CD4-positive, alpha-beta T cell (primary cell): ENCODE measurements around the gene RARB. TPM values are rescaled to one million over a fixed set of nuclear protein-coding genes. Genes with fewer than 3 reads are reported as not detected.

Source experiments
- ATAC-seq: fragments of 200-7000 bp; cut with Tn5 transposase; one replicate; pipeline ENCODE4 v1.10.0; 2022; ENCODE audit warnings: mild to moderate bottlenecking; ENCODE audit not compliant: poor library complexity
- CTCF ChIA-PET: fragments of 350-600 bp; sonication (Branson Sonifier 250); formaldehyde crosslinking; loops from one replicate; lab custom pipeline; 2021; ENCODE audit warnings: antibody characterized with exemption, inconsistent platforms; lab: Charles Lee
- POLR2A ChIA-PET: fragments of 350-600 bp; sonication (Branson Sonifier 250); formaldehyde crosslinking; loops from one replicate; lab custom pipeline; 2021; ENCODE audit warnings: antibody characterized with exemption, inconsistent platforms; lab: Charles Lee
- DNase-seq, 14 experiments: peaks; one replicate each; pipeline ENCODE4 v3.0.0-alpha.2; 2013 to 2020; ENCODE audit warnings: mixed read lengths in 2 of 14
- H3K27ac ChIP-seq, 2 donors: one replicate each; pipeline versions ENCODE4 v1.5.1 to v1.7.0; 2013; ENCODE audit warnings: low read length in 2 of 2, low read depth in 1 of 2, mild to moderate bottlenecking in 1 of 2
- H3K27me3 ChIP-seq, 2 experiments: 1 replicate in 1 of 2; 2 replicates in 1 of 2; pipeline versions ENCODE4 v1.6.1 to v1.7.0; 2013; ENCODE audit warnings: low read length in 2 of 2, control low read depth in 1 of 2, mild to moderate bottlenecking in 1 of 2, moderate library complexity in 1 of 2; ENCODE audit not compliant: insufficient read depth in 2 of 2, control insufficient read depth in 1 of 2
- H3K36me3 ChIP-seq: one replicate; pipeline ENCODE4 v1.6.1; 2013; ENCODE audit warnings: low read length, control low read depth; ENCODE audit not compliant: insufficient read depth
- H3K4me1 ChIP-seq: one replicate; pipeline ENCODE4 v1.6.1; 2013; ENCODE audit warnings: low read length, control low read depth; ENCODE audit not compliant: insufficient read depth
- H3K4me3 ChIP-seq: one replicate; pipeline ENCODE4 v1.5.1; 2013; ENCODE audit warnings: mild to moderate bottlenecking, low read length, moderate library complexity
- H3K9me3 ChIP-seq, 2 experiments: 1 replicate in 1 of 2; 2 replicates in 1 of 2; pipeline versions ENCODE4 v1.6.1 to v1.7.0; 2013; ENCODE audit warnings: low read length in 2 of 2, mild to moderate bottlenecking in 2 of 2, control low read depth in 1 of 2, moderate library complexity in 1 of 2; ENCODE audit not compliant: control insufficient read depth in 1 of 2, insufficient read depth in 1 of 2
- H3K27ac Mint-ChIP-seq: one replicate; pipeline ENCODE4 v1.8.0; 2020; ENCODE audit warnings: mixed read lengths
- H3K27me3 Mint-ChIP-seq: one replicate; pipeline ENCODE4 v1.8.0; 2021; ENCODE audit warnings: mixed read lengths
- H3K36me3 Mint-ChIP-seq: one replicate; pipeline ENCODE4 v1.8.0; 2021; ENCODE audit warnings: low read depth, mixed read lengths
- H3K4me1 Mint-ChIP-seq: one replicate; pipeline ENCODE4 v1.8.0; 2021; ENCODE audit warnings: low read depth, mixed read lengths
- H3K4me3 Mint-ChIP-seq: one replicate; pipeline ENCODE4 v1.8.0; 2020; ENCODE audit warnings: mild to moderate bottlenecking, mixed read lengths
- H3K9me3 Mint-ChIP-seq: one replicate; pipeline ENCODE4 v1.8.0; 2020; ENCODE audit warnings: mixed read lengths
- intact Hi-C, 2 experiments: fragments of 100-400 bp; cut with DNase I in 1 of 2; cut with micrococcal nuclease in 1 of 2; formaldehyde crosslinking; loops; one replicate each; pipeline versions ENCODE4 v1.15.1 to v1.9.0; 2023 to 2025; cut with DNase I, micrococcal nuclease
- total RNA-seq, 174 experiments: library from RNA in 2 of 174; stranded (reverse) in 2 of 174; gene quantifications; one replicate each; pipeline ENCODE4 v1.2.3 and lab custom pipeline; 2021 to 2026
- TF ChIP-seq, protein P1 (sequence below): fragments of 200-600 bp; IDR thresholded peaks from one replicate; pipeline ENCODE4 v1.8.0; 2022; ENCODE audit warnings: antibody characterized with exemption, mild to moderate bottlenecking

The RARB gene
- total RNA-seq, 2 experiments from 2014 or later = not detected

GRCh38 chr3:25547103-25547502 is 119.0 kb downstream of the RARB start:
- peaks cover 5% of the 10 kb centered on the region for H3K27me3 Mint-ChIP-seq
- TF ChIP-seq, protein P1, sequence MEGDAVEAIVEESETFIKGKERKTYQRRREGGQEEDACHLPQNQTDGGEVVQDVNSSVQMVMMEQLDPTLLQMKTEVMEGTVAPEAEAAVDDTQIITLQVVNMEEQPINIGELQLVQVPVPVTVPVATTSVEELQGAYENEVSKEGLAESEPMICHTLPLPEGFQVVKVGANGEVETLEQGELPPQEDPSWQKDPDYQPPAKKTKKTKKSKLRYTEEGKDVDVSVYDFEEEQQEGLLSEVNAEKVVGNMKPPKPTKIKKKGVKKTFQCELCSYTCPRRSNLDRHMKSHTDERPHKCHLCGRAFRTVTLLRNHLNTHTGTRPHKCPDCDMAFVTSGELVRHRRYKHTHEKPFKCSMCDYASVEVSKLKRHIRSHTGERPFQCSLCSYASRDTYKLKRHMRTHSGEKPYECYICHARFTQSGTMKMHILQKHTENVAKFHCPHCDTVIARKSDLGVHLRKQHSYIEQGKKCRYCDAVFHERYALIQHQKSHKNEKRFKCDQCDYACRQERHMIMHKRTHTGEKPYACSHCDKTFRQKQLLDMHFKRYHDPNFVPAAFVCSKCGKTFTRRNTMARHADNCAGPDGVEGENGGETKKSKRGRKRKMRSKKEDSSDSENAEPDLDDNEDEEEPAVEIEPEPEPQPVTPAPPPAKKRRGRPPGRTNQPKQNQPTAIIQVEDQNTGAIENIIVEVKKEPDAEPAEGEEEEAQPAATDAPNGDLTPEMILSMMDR = no peak
- H3K27ac Mint-ChIP-seq = no peak overlapping the region
- no peaks in the 10 kb centered on the region for H3K4me1 Mint-ChIP-seq
- ChIA-PET POLR2A (no interaction called here), CTCF (no interaction called here)
- H3K27me3 ChIP-seq = no peaks in the 10 kb centered on the region
- no peak overlapping the region for H3K27ac ChIP-seq
- intact Hi-C loops = no loop called here
- no peak for ATAC-seq
- no peaks in the 10 kb centered on the region for H3K36me3 ChIP-seq
- no peak overlapping the region for H3K4me3 ChIP-seq
- DNase-seq = no peak
- no peak overlapping the region for H3K4me3 Mint-ChIP-seq
- no peaks in the 10 kb centered on the region for H3K4me1 ChIP-seq
- no peaks in the 10 kb centered on the region for H3K9me3 ChIP-seq
- H3K9me3 Mint-ChIP-seq = no peaks in the 10 kb centered on the region
- no peaks in the 10 kb centered on the region for H3K36me3 Mint-ChIP-seq

GRCh38 chr3:25547943-25548674 is 120.0 kb downstream of the RARB start:
- Histone ChIP-seq H3K4me1 (no peaks in the 10 kb centered on the region), H3K4me3 (no peak overlapping the region), H3K36me3 (no peaks in the 10 kb centered on the region), H3K27me3 (no peaks in the 10 kb centered on the region), H3K27ac (no peak overlapping the region), H3K9me3 (no peaks in the 10 kb centered on the region)
- no peaks in the 10 kb centered on the region for H3K36me3 Mint-ChIP-seq
- CTCF ChIA-PET = no interaction called here
- H3K4me3 Mint-ChIP-seq = no peak overlapping the region
- no peak for ATAC-seq
- POLR2A ChIA-PET = no interaction called here
- no peak overlapping the region for H3K27ac Mint-ChIP-seq
- H3K4me1 Mint-ChIP-seq = no peaks in the 10 kb centered on the region
- H3K27me3 Mint-ChIP-seq = peaks cover 5% of the 10 kb centered on the region
- DNase-seq = no peak
- intact Hi-C loops = no loop called here
- H3K9me3 Mint-ChIP-seq = no peaks in the 10 kb centered on the region
- TF ChIP-seq, protein P1 = no peak

- Mint-ChIP-seq H3K36me3 (no peaks in the 10 kb centered on the region), H3K27me3 (no peaks in the 10 kb centered on the region), H3K9me3 (no peaks in the 10 kb centered on the region), H3K4me1 (no peaks in the 10 kb centered on the region), H3K4me3 (no peak overlapping the region), H3K27ac (no peak overlapping the region)
- DNase-seq (no peak), ATAC-seq (no peak)
- H3K9me3 ChIP-seq = no peaks in the 10 kb centered on the region
- no peak overlapping the region for H3K4me3 ChIP-seq
- TF ChIP-seq, protein P1 = no peak
- intact Hi-C loops = no loop called here
- H3K4me1 ChIP-seq = no peaks in the 10 kb centered on the region
- no peaks in the 10 kb centered on the region for H3K27me3 ChIP-seq
- POLR2A ChIA-PET = no interaction called here
- CTCF ChIA-PET = no interaction called here
- no peak overlapping the region for H3K27ac ChIP-seq
- no peaks in the 10 kb centered on the region for H3K36me3 ChIP-seq
Measured at GRCh38 chr3:25548836-25549235, 120.8 kb downstream of the RARB start.
